MM.1S (cell line): Measurements from ENCODE around the gene NHLRC4.

ENCODE experiments used
- CTCF ChIP-seq: fragments of 300-600 bp; sonication (generic); IDR thresholded peaks from 2 replicates; pipeline ENCODE4 v1.5.1; 2016; ENCODE audit warnings: antibody characterized with exemption, low read length, mixed read lengths
- EZH2phosphoT487 ChIP-seq: fragments of 300-600 bp; sonication (generic); IDR thresholded peaks from 2 replicates; pipeline ENCODE4 v1.6.1; 2018; ENCODE audit warnings: antibody characterized with exemption, low read length

DNA sequence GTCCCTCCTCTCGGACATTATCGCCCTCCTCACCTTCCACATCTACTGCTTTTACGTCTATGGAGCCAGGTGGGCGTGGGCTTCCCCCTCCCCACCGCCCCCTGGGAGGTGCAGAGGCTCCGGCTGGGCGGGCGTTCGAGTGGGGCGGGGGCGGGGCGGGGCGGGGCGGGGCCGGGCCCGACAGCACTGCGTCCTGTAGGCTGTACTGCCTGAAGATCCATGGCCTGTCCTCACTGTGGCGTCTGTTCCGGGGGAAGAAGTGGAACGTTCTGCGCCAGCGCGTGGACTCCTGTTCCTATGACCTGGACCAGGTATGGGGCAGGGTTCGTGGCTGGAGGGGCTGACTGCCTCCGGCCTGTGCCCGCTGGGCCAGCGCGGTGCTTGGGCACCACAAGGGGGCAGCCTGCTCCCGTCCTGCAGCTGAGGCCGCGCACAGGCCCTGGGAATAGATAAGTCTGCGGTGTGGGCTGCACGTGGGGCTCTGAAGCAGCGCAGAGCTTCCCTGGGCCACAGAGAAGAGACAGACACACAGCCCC lies 12.1 kb downstream of the NHLRC4 start:
- TF ChIP-seq CTCF, result peak; percentile 90
- no peak for TF ChIP-seq EZH2phosphoT487
